K562 (cell line): ENCODE measurements around the gene TBXAS1. TPM values are rescaled to one million over a fixed set of nuclear protein-coding genes. Genes with fewer than 3 reads are reported as not detected.

ENCODE experiments used
- ELF2 ChIP-seq: fragments of 250-450 bp; sonication (Bioruptor Pico); IDR thresholded peaks from 2 replicates; pipeline ENCODE4 v1.5.0; 2021; ENCODE audit warnings: mild to moderate bottlenecking
- FIP1L1 ChIP-seq: fragments of 200-400 bp; formaldehyde crosslinking; IDR thresholded peaks from 2 replicates; pipeline ENCODE4 v1.6.1; 2018; ENCODE audit warnings: mild to moderate bottlenecking, low read depth, low read length; ENCODE audit not compliant: poor library complexity, severe bottlenecking
- JUN ChIP-seq, 2 experiments: sonication (generic) in 1 of 2; formaldehyde crosslinking in 1 of 2; IDR thresholded peaks; 2 replicates each; pipeline versions ENCODE4 v1.6.1 to v1.8.0; 2012 to 2022; ENCODE audit warnings: borderline replicate concordance in 2 of 2, mild to moderate bottlenecking in 2 of 2, improper control_type of control experiment in 1 of 2, low read depth in 1 of 2, low read length in 1 of 2, missing genetic modification reagents in 1 of 2
- MEF2D ChIP-seq: conservative IDR thresholded peaks from 2 replicates; pipeline ENCODE4 v1.6.1; 2016; ENCODE audit warnings: low read depth, missing genetic modification characterization, missing compliant biosample characterization
- TAF15 ChIP-seq: fragments of 200-400 bp; formaldehyde crosslinking; IDR thresholded peaks from 2 replicates; pipeline ENCODE4 v1.6.1; 2017; ENCODE audit warnings: mild to moderate bottlenecking, low read depth, low read length, moderate library complexity
- ZNF584 ChIP-seq: fragments of 200-800 bp; sonication (Bioruptor generic); IDR thresholded peaks from 2 replicates; pipeline ENCODE4 v1.6.1; 2016; ENCODE audit warnings: low read depth, mild to moderate bottlenecking, missing genetic modification characterization, missing compliant biosample characterization
- ZNF696 ChIP-seq: fragments of 250-450 bp; sonication (Bioruptor Pico); conservative IDR thresholded peaks from 2 replicates; pipeline ENCODE4 v1.4.0; 2020; ENCODE audit warnings: mild to moderate bottlenecking, moderate library complexity
- polyA plus RNA-seq, 8 experiments: library from polyadenylated mRNA; depleted of rRNA in 4 of 8; stranded (reverse) in 5 of 8; unstranded in 3 of 8; fragments of >200 nt; fragmentation: Nextera tagmentation in 2 of 8; fragmentation: Illumina TruSeq in 1 of 8; extraction: Ambion mirVana in 2 of 8; extraction: Trizol in 1 of 8; gene quantifications; 2 replicates each; pipeline versions ENCODE4 v1.2.1 to v1.2.3, GENCODE V29; 2011 to 2014; ENCODE audit warnings: inconsistent platforms in 1 of 8, missing spikeins in 1 of 8
- total RNA-seq, 7 experiments: library from RNA; depleted of rRNA in 6 of 7; stranded (reverse); fragments of >200 nt in 6 of 7; fragmentation: Illumina TruSeq in 2 of 7; extraction: Trizol in 2 of 7; gene quantifications; 2 replicates each; pipeline versions ENCODE4 v1.2.1 to v1.2.3, GENCODE V29; 2011 to 2021; ENCODE audit warnings: low replicate concordance in 1 of 7
- TF ChIP-seq, protein P1 (sequence below): fragments of 200-600 bp; sonication (generic); IDR thresholded peaks from one replicate; pipeline ENCODE4 v1.6.1; 2012; ENCODE audit warnings: mild to moderate bottlenecking, low read depth, low read length, inconsistent platforms
- TF ChIP-seq, protein P2 (sequence below): fragments of 150-350 bp; conservative IDR thresholded peaks from 2 replicates; pipeline ENCODE4 v1.6.1; 2014; ENCODE audit warnings: low read length
- TF ChIP-seq, protein P3 (sequence below): fragments of 450-650 bp; formaldehyde crosslinking; conservative IDR thresholded peaks from 2 replicates; pipeline ENCODE4 v1.4.0; 2022; ENCODE audit warnings: mild to moderate bottlenecking, missing genetic modification characterization

TBXAS1 gene
- total and polyA plus RNA-seq, 9 of the 15 experiments (the other 6 are each of a cell fraction or from before 2014, with no cell fraction given), result 1.1 to 8.3 (median 1.9) TPM

DNA sequence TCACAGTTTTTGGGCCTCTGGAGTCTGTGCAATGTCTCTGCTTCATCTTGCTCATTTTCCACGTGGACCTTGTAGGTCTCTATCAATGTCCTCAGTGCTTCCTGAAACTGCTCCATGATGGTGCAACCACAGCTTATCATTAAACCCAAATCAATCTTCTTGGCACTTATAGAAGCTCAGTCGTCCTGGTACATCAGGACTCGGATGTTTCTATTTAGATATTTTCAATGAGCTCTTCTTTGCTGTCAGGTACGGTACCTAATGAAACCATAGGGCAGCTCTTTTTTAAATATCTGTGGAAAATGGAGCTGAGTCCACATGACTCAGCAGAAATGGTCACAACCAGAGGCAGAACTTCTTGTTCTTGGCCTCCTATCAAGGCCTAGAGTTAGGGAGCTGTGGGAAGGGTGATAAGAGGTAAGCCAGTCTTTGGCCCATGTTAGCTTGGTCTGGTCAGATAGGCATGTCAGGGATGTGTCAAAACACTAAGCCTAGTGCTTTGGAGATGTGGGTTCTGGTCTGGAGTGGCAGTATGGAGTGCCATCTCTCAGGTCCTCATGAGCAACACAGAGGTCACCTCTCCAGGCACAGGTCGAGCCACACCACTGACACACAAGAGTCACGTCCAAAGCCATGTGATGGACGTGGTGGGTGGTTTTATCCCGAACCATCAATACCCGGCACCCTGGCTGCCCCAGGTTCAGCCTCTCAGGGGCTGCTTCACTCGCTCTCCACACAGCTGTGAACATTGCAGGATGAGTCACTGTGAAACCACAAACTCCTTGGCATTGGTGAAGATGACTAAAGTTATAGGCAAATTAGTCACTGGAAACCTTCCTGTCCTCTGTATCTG lies 87.0 kb downstream of the TBXAS1 start (continued):
- TF ChIP-seq, protein P1, sequence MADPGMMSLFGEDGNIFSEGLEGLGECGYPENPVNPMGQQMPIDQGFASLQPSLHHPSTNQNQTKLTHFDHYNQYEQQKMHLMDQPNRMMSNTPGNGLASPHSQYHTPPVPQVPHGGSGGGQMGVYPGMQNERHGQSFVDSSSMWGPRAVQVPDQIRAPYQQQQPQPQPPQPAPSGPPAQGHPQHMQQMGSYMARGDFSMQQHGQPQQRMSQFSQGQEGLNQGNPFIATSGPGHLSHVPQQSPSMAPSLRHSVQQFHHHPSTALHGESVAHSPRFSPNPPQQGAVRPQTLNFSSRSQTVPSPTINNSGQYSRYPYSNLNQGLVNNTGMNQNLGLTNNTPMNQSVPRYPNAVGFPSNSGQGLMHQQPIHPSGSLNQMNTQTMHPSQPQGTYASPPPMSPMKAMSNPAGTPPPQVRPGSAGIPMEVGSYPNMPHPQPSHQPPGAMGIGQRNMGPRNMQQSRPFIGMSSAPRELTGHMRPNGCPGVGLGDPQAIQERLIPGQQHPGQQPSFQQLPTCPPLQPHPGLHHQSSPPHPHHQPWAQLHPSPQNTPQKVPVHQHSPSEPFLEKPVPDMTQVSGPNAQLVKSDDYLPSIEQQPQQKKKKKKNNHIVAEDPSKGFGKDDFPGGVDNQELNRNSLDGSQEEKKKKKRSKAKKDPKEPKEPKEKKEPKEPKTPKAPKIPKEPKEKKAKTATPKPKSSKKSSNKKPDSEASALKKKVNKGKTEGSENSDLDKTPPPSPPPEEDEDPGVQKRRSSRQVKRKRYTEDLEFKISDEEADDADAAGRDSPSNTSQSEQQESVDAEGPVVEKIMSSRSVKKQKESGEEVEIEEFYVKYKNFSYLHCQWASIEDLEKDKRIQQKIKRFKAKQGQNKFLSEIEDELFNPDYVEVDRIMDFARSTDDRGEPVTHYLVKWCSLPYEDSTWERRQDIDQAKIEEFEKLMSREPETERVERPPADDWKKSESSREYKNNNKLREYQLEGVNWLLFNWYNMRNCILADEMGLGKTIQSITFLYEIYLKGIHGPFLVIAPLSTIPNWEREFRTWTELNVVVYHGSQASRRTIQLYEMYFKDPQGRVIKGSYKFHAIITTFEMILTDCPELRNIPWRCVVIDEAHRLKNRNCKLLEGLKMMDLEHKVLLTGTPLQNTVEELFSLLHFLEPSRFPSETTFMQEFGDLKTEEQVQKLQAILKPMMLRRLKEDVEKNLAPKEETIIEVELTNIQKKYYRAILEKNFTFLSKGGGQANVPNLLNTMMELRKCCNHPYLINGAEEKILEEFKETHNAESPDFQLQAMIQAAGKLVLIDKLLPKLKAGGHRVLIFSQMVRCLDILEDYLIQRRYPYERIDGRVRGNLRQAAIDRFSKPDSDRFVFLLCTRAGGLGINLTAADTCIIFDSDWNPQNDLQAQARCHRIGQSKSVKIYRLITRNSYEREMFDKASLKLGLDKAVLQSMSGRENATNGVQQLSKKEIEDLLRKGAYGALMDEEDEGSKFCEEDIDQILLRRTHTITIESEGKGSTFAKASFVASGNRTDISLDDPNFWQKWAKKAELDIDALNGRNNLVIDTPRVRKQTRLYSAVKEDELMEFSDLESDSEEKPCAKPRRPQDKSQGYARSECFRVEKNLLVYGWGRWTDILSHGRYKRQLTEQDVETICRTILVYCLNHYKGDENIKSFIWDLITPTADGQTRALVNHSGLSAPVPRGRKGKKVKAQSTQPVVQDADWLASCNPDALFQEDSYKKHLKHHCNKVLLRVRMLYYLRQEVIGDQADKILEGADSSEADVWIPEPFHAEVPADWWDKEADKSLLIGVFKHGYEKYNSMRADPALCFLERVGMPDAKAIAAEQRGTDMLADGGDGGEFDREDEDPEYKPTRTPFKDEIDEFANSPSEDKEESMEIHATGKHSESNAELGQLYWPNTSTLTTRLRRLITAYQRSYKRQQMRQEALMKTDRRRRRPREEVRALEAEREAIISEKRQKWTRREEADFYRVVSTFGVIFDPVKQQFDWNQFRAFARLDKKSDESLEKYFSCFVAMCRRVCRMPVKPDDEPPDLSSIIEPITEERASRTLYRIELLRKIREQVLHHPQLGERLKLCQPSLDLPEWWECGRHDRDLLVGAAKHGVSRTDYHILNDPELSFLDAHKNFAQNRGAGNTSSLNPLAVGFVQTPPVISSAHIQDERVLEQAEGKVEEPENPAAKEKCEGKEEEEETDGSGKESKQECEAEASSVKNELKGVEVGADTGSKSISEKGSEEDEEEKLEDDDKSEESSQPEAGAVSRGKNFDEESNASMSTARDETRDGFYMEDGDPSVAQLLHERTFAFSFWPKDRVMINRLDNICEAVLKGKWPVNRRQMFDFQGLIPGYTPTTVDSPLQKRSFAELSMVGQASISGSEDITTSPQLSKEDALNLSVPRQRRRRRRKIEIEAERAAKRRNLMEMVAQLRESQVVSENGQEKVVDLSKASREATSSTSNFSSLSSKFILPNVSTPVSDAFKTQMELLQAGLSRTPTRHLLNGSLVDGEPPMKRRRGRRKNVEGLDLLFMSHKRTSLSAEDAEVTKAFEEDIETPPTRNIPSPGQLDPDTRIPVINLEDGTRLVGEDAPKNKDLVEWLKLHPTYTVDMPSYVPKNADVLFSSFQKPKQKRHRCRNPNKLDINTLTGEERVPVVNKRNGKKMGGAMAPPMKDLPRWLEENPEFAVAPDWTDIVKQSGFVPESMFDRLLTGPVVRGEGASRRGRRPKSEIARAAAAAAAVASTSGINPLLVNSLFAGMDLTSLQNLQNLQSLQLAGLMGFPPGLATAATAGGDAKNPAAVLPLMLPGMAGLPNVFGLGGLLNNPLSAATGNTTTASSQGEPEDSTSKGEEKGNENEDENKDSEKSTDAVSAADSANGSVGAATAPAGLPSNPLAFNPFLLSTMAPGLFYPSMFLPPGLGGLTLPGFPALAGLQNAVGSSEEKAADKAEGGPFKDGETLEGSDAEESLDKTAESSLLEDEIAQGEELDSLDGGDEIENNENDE, result peak; percentile 52
- TF ChIP-seq ZNF584 (peak; percentile 73; the same call in 1 of the 2 replicates), MEF2D (tag) (peak; percentile 61), JUN (IDR thresholded peaks at IDR 0.05; ENCODE audit: borderline replicate concordance, low read depth, low read length) (peak; percentile 98), JUN (CRISPR knock-in tag; IDR thresholded peaks at IDR 0.05; ENCODE audit: borderline replicate concordance) (peak; percentile 80; the same call in 1 of the 2 replicates), TAF15 (no peak), ZNF696 (CRISPR knock-in tag) (no peak), FIP1L1 (no peak), ELF2 (CRISPR knock-in tag) (no peak)
- TF ChIP-seq, protein P2, sequence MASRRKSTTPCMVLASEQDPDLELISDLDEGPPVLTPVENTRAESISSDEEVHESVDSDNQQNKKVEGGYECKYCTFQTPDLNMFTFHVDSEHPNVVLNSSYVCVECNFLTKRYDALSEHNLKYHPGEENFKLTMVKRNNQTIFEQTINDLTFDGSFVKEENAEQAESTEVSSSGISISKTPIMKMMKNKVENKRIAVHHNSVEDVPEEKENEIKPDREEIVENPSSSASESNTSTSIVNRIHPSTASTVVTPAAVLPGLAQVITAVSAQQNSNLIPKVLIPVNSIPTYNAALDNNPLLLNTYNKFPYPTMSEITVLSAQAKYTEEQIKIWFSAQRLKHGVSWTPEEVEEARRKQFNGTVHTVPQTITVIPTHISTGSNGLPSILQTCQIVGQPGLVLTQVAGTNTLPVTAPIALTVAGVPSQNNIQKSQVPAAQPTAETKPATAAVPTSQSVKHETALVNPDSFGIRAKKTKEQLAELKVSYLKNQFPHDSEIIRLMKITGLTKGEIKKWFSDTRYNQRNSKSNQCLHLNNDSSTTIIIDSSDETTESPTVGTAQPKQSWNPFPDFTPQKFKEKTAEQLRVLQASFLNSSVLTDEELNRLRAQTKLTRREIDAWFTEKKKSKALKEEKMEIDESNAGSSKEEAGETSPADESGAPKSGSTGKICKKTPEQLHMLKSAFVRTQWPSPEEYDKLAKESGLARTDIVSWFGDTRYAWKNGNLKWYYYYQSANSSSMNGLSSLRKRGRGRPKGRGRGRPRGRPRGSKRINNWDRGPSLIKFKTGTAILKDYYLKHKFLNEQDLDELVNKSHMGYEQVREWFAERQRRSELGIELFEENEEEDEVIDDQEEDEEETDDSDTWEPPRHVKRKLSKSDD, result no peak
- TF ChIP-seq, protein P3, sequence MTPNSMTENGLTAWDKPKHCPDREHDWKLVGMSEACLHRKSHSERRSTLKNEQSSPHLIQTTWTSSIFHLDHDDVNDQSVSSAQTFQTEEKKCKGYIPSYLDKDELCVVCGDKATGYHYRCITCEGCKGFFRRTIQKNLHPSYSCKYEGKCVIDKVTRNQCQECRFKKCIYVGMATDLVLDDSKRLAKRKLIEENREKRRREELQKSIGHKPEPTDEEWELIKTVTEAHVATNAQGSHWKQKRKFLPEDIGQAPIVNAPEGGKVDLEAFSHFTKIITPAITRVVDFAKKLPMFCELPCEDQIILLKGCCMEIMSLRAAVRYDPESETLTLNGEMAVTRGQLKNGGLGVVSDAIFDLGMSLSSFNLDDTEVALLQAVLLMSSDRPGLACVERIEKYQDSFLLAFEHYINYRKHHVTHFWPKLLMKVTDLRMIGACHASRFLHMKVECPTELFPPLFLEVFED (CRISPR knock-in tag), result peak; percentile 94
